Myocyte (in vitro differentiated cells): ENCODE data around the gene CNTNAP1. TPM values are rescaled to one million over a fixed set of nuclear protein-coding genes. Genes with fewer than 3 reads are reported as not detected.

ENCODE experiments used
- DNase-seq: peaks from one replicate; pipeline ENCODE4 v3.0.0-alpha.2; 2012; ENCODE audit warnings: low read depth
- total RNA-seq: library from RNA; depleted of rRNA; stranded (reverse); fragments of >200 nt; gene quantifications from 2 replicates; pipeline ENCODE4 v1.2.3, GENCODE V29; 2014

Gene CNTNAP1
- total RNA-seq, 1 donor from 2014 or later, result 2.6 TPM

GRCh38 chr17:42684929-42685556, 2.7 kb downstream of the CNTNAP1 start:
- DNase-seq, result no peak

- no peak for DNase-seq
Measured at GRCh38 chr17:42685831-42686230, 3.5 kb downstream of the CNTNAP1 start.

- DNase-seq, result no peak
Measured at GRCh38 chr17:42686520-42687128, 4.3 kb downstream of the CNTNAP1 start.

GRCh38 chr17:42687707-42688320, 5.5 kb downstream of the CNTNAP1 start:
- DNase-seq, result no peak

- DNase-seq, result no peak
Measured at GRCh38 chr17:42690596-42690995, 8.3 kb downstream of the CNTNAP1 start.

GRCh38 chr17:42691021-42691545, 8.8 kb downstream of the CNTNAP1 start:
- no peak for DNase-seq

- DNase-seq, result no peak
Measured at GRCh38 chr17:42692489-42692888, 10.2 kb downstream of the CNTNAP1 start.

GRCh38 chr17:42694524-42694923, 12.2 kb downstream of the CNTNAP1 start:
- no peak for DNase-seq

GRCh38 chr17:42695500-42695899, 13.2 kb downstream of the CNTNAP1 start:
- DNase-seq, result no peak

GRCh38 chr17:42697108-42697811, 14.9 kb downstream of the CNTNAP1 start:
- DNase-seq, result no peak

- peak; percentile 47 for DNase-seq
Measured at GRCh38 chr17:42698736-42699414, 16.5 kb downstream of the CNTNAP1 start.

- no peak for DNase-seq
Measured at GRCh38 chr17:42699415-42699740, 17.0 kb downstream of the CNTNAP1 start.

GRCh38 chr17:42700586-42701289, 18.4 kb downstream of the CNTNAP1 start:
- DNase-seq, result no peak

GRCh38 chr17:42702446-42702845, 20.1 kb downstream of the CNTNAP1 start:
- DNase-seq, result no peak

GRCh38 chr17:42704490-42704836, 22.1 kb downstream of the CNTNAP1 start:
- DNase-seq, result no peak

GRCh38 chr17:42704837-42705494, 22.6 kb downstream of the CNTNAP1 start:
- DNase-seq, result no peak

- no peak for DNase-seq
Measured at GRCh38 chr17:42706732-42707131, 24.4 kb downstream of the CNTNAP1 start.

GRCh38 chr17:42708588-42708987, 26.3 kb downstream of the CNTNAP1 start:
- peak; percentile 15 for DNase-seq

GRCh38 chr17:42709561-42709960, 27.2 kb downstream of the CNTNAP1 start:
- no peak for DNase-seq

- peak; percentile 80 for DNase-seq
Measured at GRCh38 chr17:42720996-42721583, 38.8 kb downstream of the CNTNAP1 start.
